Glomerular endothelial cell (primary cell): Measurements from ENCODE around the gene SULF2. TPM values are rescaled to one million over a fixed set of nuclear protein-coding genes. Genes with fewer than 3 reads are reported as not detected.

ENCODE experiments used
- DNase-seq: peaks from one replicate; pipeline ENCODE4 v3.0.0-alpha.2; 2011; ENCODE audit warnings: low read depth, low spot score; ENCODE audit errors: extremely low read depth
- total RNA-seq: library from RNA; depleted of rRNA; stranded (reverse); fragments of >200 nt; gene quantifications from 2 replicates; pipeline ENCODE4 v1.2.3, GENCODE V29; 2015

The SULF2 gene
- total RNA-seq, 1 donor from 2014 or later = 1,185 TPM

GRCh38 chr20:47620808-47621805 lies 164.2 kb downstream of the SULF2 start:
- DNase-seq = peak; percentile 52

- DNase-seq = no peak
Observed at GRCh38 chr20:47618479-47618878, 166.8 kb downstream of the SULF2 start.

- DNase-seq = no peak
Observed at GRCh38 chr20:47614703-47615309, 170.5 kb downstream of the SULF2 start.

- no peak for DNase-seq
Observed at GRCh38 chr20:47612670-47613069, 172.6 kb downstream of the SULF2 start.

- DNase-seq = no peak
Observed at GRCh38 chr20:47611785-47612184, 173.5 kb downstream of the SULF2 start.

- DNase-seq = no peak
Observed at GRCh38 chr20:47610945-47611250, 174.4 kb downstream of the SULF2 start.

GRCh38 chr20:47610247-47610944 lies 174.9 kb downstream of the SULF2 start:
- DNase-seq = peak; percentile 82

- DNase-seq = no peak
Observed at GRCh38 chr20:47609001-47609400, 176.3 kb downstream of the SULF2 start.
